Measurements from ENCODE around the gene PIEZO1. TPM values are rescaled to one million over a fixed set of nuclear protein-coding genes. Genes with fewer than 3 reads are reported as not detected.

PIEZO1 gene
- polyA plus RNA-seq, 1 of the 3 experiments (the other 2 are of a cell fraction) = 184 TPM

DNA sequence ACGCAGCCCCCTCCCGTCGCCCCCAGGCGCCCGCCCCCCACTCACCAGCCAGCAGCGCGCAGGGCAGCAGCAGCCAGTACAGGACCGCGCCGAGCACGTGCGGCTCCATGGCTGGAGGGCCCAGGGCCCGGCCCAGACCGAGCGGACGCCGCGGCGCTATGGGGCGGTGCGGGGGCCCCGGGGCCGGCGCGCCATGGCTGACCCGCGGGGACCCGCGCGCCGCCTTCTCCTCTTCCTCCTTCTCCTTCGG, 239 bp downstream of the PIEZO1 start:
- peak overlapping the region; percentile 81 for H3K9ac ChIP-seq
- POLR2A ChIA-PET = no interaction called here
- no peak for DNase-seq
- H3K36me3 ChIP-seq (replicated peaks in 1 of 2; ENCODE audit: control insufficient read depth in 1 of 2, insufficient read depth in 2 of 2, low read length in 1 of 2) = no peaks in the 10 kb centered on the region
- H3K27ac ChIP-seq (ENCODE audit: low read depth in 2 of 2, low read length in 1 of 2) = peak overlapping the region in 1 of 2 experiments; percentile 84; a peak in 2 of 4 replicates
- peaks cover 41% of the 10 kb centered on the region for H4K20me1 ChIP-seq (ENCODE audit: insufficient read depth)
- TF ChIP-seq, protein P1, sequence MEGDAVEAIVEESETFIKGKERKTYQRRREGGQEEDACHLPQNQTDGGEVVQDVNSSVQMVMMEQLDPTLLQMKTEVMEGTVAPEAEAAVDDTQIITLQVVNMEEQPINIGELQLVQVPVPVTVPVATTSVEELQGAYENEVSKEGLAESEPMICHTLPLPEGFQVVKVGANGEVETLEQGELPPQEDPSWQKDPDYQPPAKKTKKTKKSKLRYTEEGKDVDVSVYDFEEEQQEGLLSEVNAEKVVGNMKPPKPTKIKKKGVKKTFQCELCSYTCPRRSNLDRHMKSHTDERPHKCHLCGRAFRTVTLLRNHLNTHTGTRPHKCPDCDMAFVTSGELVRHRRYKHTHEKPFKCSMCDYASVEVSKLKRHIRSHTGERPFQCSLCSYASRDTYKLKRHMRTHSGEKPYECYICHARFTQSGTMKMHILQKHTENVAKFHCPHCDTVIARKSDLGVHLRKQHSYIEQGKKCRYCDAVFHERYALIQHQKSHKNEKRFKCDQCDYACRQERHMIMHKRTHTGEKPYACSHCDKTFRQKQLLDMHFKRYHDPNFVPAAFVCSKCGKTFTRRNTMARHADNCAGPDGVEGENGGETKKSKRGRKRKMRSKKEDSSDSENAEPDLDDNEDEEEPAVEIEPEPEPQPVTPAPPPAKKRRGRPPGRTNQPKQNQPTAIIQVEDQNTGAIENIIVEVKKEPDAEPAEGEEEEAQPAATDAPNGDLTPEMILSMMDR (IDR thresholded peaks at IDR 0.05) = no peak
- TF ChIP-seq TEAD4 (IDR thresholded peaks at IDR 0.05; ENCODE audit: borderline replicate concordance, insufficient read depth) (no peak), GABPA (IDR thresholded peaks at IDR 0.05; ENCODE audit: low read depth) (no peak), FOSL2 (IDR thresholded peaks at IDR 0.05; ENCODE audit: borderline replicate concordance, low read depth) (no peak), SIN3A (IDR thresholded peaks at IDR 0.05; ENCODE audit: borderline replicate concordance, low read depth, low read length) (no peak), RCOR1 (IDR thresholded peaks at IDR 0.05; ENCODE audit: low read length) (no peak), NFIC (IDR thresholded peaks at IDR 0.05; ENCODE audit: borderline replicate concordance) (no peak), GATA2 (CRISPR knock-in tag; IDR thresholded peaks at IDR 0.05) (no peak), ELF1 (IDR thresholded peaks at IDR 0.05) (no peak), FOXJ3 (CRISPR knock-in tag; IDR thresholded peaks at IDR 0.05) (no peak), EZH2phosphoT487 (IDR thresholded peaks at IDR 0.05; ENCODE audit: borderline replicate concordance, low read depth) (no peak)
- TF ChIP-seq, protein P2, sequence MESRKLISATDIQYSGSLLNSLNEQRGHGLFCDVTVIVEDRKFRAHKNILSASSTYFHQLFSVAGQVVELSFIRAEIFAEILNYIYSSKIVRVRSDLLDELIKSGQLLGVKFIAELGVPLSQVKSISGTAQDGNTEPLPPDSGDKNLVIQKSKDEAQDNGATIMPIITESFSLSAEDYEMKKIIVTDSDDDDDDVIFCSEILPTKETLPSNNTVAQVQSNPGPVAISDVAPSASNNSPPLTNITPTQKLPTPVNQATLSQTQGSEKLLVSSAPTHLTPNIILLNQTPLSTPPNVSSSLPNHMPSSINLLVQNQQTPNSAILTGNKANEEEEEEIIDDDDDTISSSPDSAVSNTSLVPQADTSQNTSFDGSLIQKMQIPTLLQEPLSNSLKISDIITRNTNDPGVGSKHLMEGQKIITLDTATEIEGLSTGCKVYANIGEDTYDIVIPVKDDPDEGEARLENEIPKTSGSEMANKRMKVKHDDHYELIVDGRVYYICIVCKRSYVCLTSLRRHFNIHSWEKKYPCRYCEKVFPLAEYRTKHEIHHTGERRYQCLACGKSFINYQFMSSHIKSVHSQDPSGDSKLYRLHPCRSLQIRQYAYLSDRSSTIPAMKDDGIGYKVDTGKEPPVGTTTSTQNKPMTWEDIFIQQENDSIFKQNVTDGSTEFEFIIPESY (IDR thresholded peaks at IDR 0.05; ENCODE audit: borderline replicate concordance, low read depth) = no peak
- TF ChIP-seq, protein P3, sequence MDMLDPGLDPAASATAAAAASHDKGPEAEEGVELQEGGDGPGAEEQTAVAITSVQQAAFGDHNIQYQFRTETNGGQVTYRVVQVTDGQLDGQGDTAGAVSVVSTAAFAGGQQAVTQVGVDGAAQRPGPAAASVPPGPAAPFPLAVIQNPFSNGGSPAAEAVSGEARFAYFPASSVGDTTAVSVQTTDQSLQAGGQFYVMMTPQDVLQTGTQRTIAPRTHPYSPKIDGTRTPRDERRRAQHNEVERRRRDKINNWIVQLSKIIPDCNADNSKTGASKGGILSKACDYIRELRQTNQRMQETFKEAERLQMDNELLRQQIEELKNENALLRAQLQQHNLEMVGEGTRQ (IDR thresholded peaks at IDR 0.05; ENCODE audit: borderline replicate concordance, low read depth, low read length) = no peak
- TF ChIP-seq, protein P4, sequence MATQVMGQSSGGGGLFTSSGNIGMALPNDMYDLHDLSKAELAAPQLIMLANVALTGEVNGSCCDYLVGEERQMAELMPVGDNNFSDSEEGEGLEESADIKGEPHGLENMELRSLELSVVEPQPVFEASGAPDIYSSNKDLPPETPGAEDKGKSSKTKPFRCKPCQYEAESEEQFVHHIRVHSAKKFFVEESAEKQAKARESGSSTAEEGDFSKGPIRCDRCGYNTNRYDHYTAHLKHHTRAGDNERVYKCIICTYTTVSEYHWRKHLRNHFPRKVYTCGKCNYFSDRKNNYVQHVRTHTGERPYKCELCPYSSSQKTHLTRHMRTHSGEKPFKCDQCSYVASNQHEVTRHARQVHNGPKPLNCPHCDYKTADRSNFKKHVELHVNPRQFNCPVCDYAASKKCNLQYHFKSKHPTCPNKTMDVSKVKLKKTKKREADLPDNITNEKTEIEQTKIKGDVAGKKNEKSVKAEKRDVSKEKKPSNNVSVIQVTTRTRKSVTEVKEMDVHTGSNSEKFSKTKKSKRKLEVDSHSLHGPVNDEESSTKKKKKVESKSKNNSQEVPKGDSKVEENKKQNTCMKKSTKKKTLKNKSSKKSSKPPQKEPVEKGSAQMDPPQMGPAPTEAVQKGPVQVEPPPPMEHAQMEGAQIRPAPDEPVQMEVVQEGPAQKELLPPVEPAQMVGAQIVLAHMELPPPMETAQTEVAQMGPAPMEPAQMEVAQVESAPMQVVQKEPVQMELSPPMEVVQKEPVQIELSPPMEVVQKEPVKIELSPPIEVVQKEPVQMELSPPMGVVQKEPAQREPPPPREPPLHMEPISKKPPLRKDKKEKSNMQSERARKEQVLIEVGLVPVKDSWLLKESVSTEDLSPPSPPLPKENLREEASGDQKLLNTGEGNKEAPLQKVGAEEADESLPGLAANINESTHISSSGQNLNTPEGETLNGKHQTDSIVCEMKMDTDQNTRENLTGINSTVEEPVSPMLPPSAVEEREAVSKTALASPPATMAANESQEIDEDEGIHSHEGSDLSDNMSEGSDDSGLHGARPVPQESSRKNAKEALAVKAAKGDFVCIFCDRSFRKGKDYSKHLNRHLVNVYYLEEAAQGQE (IDR thresholded peaks at IDR 0.05; ENCODE audit: low read depth, low read length) = no peak
- TF ChIP-seq, protein P5, sequence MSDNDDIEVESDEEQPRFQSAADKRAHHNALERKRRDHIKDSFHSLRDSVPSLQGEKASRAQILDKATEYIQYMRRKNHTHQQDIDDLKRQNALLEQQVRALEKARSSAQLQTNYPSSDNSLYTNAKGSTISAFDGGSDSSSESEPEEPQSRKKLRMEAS (IDR thresholded peaks at IDR 0.05; ENCODE audit: low read depth) = no peak
- TF ChIP-seq, protein P6, sequence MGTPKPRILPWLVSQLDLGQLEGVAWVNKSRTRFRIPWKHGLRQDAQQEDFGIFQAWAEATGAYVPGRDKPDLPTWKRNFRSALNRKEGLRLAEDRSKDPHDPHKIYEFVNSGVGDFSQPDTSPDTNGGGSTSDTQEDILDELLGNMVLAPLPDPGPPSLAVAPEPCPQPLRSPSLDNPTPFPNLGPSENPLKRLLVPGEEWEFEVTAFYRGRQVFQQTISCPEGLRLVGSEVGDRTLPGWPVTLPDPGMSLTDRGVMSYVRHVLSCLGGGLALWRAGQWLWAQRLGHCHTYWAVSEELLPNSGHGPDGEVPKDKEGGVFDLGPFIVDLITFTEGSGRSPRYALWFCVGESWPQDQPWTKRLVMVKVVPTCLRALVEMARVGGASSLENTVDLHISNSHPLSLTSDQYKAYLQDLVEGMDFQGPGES (IDR thresholded peaks at IDR 0.05; ENCODE audit: low read depth, low read length) = no peak
- no peak overlapping the region for H2AFZ ChIP-seq (ENCODE audit: low read depth)
- no peaks in the 10 kb centered on the region for H3K9me3 ChIP-seq
- H3K4me1 ChIP-seq (ENCODE audit: control insufficient read depth in 1 of 2, insufficient read depth in 2 of 2, low read depth in 1 of 2, low read length in 1 of 2) = peaks cover 0 to 41% of the 10 kb centered on the region in 2 experiments; a peak in 3 of 4 replicates
- H3K27me3 ChIP-seq (ENCODE audit: insufficient read depth) = no peaks in the 10 kb centered on the region
- H3K4me3 ChIP-seq (ENCODE audit: low read depth in 2 of 2, low read length in 1 of 2) = peak overlapping the region; percentile 58 to 76
- CTCF ChIA-PET = interaction anchor here (0.7 to 4.1 kb wide), 4 partner anchors 18 to 1124 kb away, joined by 3 to 31 read pairs (median 6); no protein-coding TSS in a partner anchor
- 0% methylated on average over 3 of the region's 32 CpGs for WGBS (ENCODE audit: low lambda C conversion rate)
- peaks cover 55% of the 10 kb centered on the region for H3K79me2 ChIP-seq (ENCODE audit: insufficient read depth)
- H3F3A ChIP-seq (replicated peaks; ENCODE audit: insufficient read depth) = peaks cover 20% of the 10 kb centered on the region
- H3K4me2 ChIP-seq = peak overlapping the region; percentile 91
- no peaks in the 10 kb centered on the region for H3K9me2 ChIP-seq

Measured in SK-N-SH (cell line).